Liver (tissue), 9 donors: ENCODE results near the gene JAKMIP1. TPM values are rescaled to one million over a fixed set of nuclear protein-coding genes. Genes with fewer than 3 reads are reported as not detected.

ENCODE experiments used
- DNase-seq: peaks from one replicate; pipeline ENCODE4 v3.0.0-alpha.2; 2017; ENCODE audit warnings: low spot score
- H3K27ac ChIP-seq, 2 donors: one replicate each; pipeline ENCODE4 v1.7.0; 2013; ENCODE audit warnings: inconsistent platforms in 2 of 2, low read length in 2 of 2, control low read depth in 1 of 2, low read depth in 1 of 2, mild to moderate bottlenecking in 1 of 2
- H3K27me3 ChIP-seq, 4 donors: one replicate each; pipeline versions ENCODE4 v1.6.1 to v1.7.0; 2013; ENCODE audit warnings: low read length in 3 of 4, inconsistent platforms in 1 of 4, mild to moderate bottlenecking in 1 of 4, moderate library complexity in 1 of 4; ENCODE audit not compliant: control insufficient read depth in 4 of 4, insufficient read depth in 4 of 4
- H3K36me3 ChIP-seq, 4 donors: one replicate each; pipeline versions ENCODE4 v1.6.1 to v1.7.0; 2013; ENCODE audit warnings: low read length in 3 of 4, mild to moderate bottlenecking in 3 of 4, low read depth in 1 of 4, moderate library complexity in 1 of 4; ENCODE audit not compliant: control insufficient read depth in 4 of 4, insufficient read depth in 3 of 4
- H3K4me1 ChIP-seq, 4 donors: one replicate each; pipeline versions ENCODE4 v1.6.1 to v1.7.0; 2013; ENCODE audit warnings: low read length in 3 of 4, mild to moderate bottlenecking in 3 of 4, moderate library complexity in 1 of 4; ENCODE audit not compliant: control insufficient read depth in 4 of 4, insufficient read depth in 4 of 4
- H3K4me3 ChIP-seq, 3 donors: one replicate each; pipeline versions ENCODE4 v1.6.1 to v1.7.0; 2013; ENCODE audit warnings: low read length in 3 of 3, control low read depth in 1 of 3, low read depth in 1 of 3, mild to moderate bottlenecking in 1 of 3
- H3K9ac ChIP-seq, 2 donors: one replicate each; pipeline ENCODE4 v1.7.0; 2013; ENCODE audit warnings: low read length in 2 of 2, mild to moderate bottlenecking in 2 of 2, moderate library complexity in 2 of 2, control low read depth in 1 of 2, low read depth in 1 of 2
- H3K9me3 ChIP-seq, 4 donors: one replicate each; pipeline versions ENCODE4 v1.6.1 to v1.7.0; 2013; ENCODE audit warnings: low read length in 3 of 4; ENCODE audit not compliant: control insufficient read depth in 4 of 4
- ATF3 ChIP-seq: IDR thresholded peaks from 2 replicates; pipeline ENCODE4 v1.6.1; 2016; ENCODE audit warnings: antibody characterized with exemption
- EGR1 ChIP-seq, 2 donors: IDR thresholded peaks; 2 replicates each; pipeline ENCODE4 v1.6.1; 2016 to 2018; ENCODE audit warnings: antibody characterized with exemption in 2 of 2, low read depth in 2 of 2
- FOXA2 ChIP-seq: IDR thresholded peaks from 2 replicates; pipeline ENCODE4 v1.6.1; 2016; ENCODE audit warnings: antibody characterized with exemption
- GABPA ChIP-seq, 2 donors: IDR thresholded peaks in 1 of 2; conservative IDR thresholded peaks in 1 of 2; 2 replicates each; pipeline ENCODE4 v1.6.1; 2016; ENCODE audit warnings: antibody characterized with exemption in 2 of 2, mild to moderate bottlenecking in 1 of 2, moderate library complexity in 1 of 2
- HNF4A ChIP-seq, 2 donors: conservative IDR thresholded peaks; 2 replicates each; pipeline ENCODE4 v1.6.1; 2016; ENCODE audit warnings: antibody characterized with exemption in 2 of 2, mild to moderate bottlenecking in 2 of 2
- HNF4G ChIP-seq: IDR thresholded peaks from 2 replicates; pipeline ENCODE4 v1.6.1; 2016; ENCODE audit warnings: antibody characterized with exemption
- JUND ChIP-seq, 2 donors: IDR thresholded peaks; 2 replicates each; pipeline ENCODE4 v1.6.1; 2016; ENCODE audit warnings: antibody characterized with exemption in 2 of 2
- MAX ChIP-seq: IDR thresholded peaks from 2 replicates; pipeline ENCODE4 v1.6.1; 2016; ENCODE audit warnings: antibody characterized with exemption
- NR2F2 ChIP-seq: IDR thresholded peaks from 2 replicates; pipeline ENCODE4 v1.6.1; 2016; ENCODE audit warnings: antibody characterized with exemption
- RAD21 ChIP-seq, 2 donors: IDR thresholded peaks; 2 replicates each; pipeline ENCODE4 v1.6.1; 2016; ENCODE audit warnings: antibody characterized with exemption in 2 of 2, mild to moderate bottlenecking in 2 of 2
- REST ChIP-seq: IDR thresholded peaks from 2 replicates; pipeline ENCODE4 v1.6.1; 2016; ENCODE audit warnings: antibody characterized with exemption, mild to moderate bottlenecking
- RXRA ChIP-seq, 2 donors: IDR thresholded peaks; 2 replicates each; pipeline ENCODE4 v1.6.1; 2017 to 2018; ENCODE audit warnings: antibody characterized with exemption in 2 of 2, mild to moderate bottlenecking in 1 of 2
- SP1 ChIP-seq: IDR thresholded peaks from 2 replicates; pipeline ENCODE4 v1.6.1; 2018; ENCODE audit warnings: antibody characterized with exemption, mild to moderate bottlenecking
- TAF1 ChIP-seq: conservative IDR thresholded peaks from 2 replicates; pipeline ENCODE4 v1.6.1; 2016; ENCODE audit warnings: antibody characterized with exemption, mild to moderate bottlenecking
- YY1 ChIP-seq: IDR thresholded peaks from 2 replicates; pipeline ENCODE4 v1.6.1; 2016; ENCODE audit warnings: antibody characterized with exemption, mild to moderate bottlenecking
- ZBTB33 ChIP-seq: IDR thresholded peaks from 2 replicates; pipeline ENCODE4 v1.6.1; 2016; ENCODE audit warnings: antibody characterized with exemption
- WGBS: extraction: QIAGEN DNeasy Blood & Tissue Kit; methylation state at CpG from one replicate; pipeline ENCODE4 v1.1.7; 2013; 5-methylcytosine and 5-hydroxymethylcytosine counted together
- polyA plus RNA-seq, 2 donors: library from polyadenylated mRNA; stranded (reverse) in 1 of 2; unstranded in 1 of 2; fragments of 200-250 nt in 1 of 2; fragments of >200 nt in 1 of 2; fragmentation: Nextera tagmentation in 1 of 2; extraction: Ambion mirVana in 1 of 2; gene quantifications; one replicate each; pipeline versions ENCODE4 v1.2.1 to v1.2.3, GENCODE V29; 2013 to 2015
- total RNA-seq, 2 donors: library from RNA; depleted of rRNA; stranded (reverse); fragments of >200 nt; gene quantifications; one replicate each; pipeline ENCODE4 v1.2.3, GENCODE V29; 2014
- donor health status: healthy.
- donor health status: healthy.
- donor health status: healthy.
- donor health status: healthy.
- donor health status: healthy.

The JAKMIP1 gene
- total and polyA plus RNA-seq, 4 donors, result 0.08 to 0.50 TPM; not detected in 2

GRCh38 chr4:6027392-6027791 is 173.0 kb downstream of the JAKMIP1 start:
- Histone ChIP-seq H3K36me3 (no peaks in the 10 kb centered on the region), H3K4me1 (no peaks in the 10 kb centered on the region), H3K9ac (no peak overlapping the region), H3K27ac (no peak overlapping the region), H3K9me3 (no peaks in the 10 kb centered on the region), H3K27me3 (no peaks in the 10 kb centered on the region), H3K4me3 (no peak overlapping the region)
- no peak for DNase-seq
- 76% methylated on average over 9 of the region's 9 CpGs for WGBS
- TF ChIP-seq YY1 (no peak), HNF4A (conservative IDR thresholded peaks at IDR 0.05) (no peak), FOXA2 (no peak), MAX (no peak), SP1 (no peak), EGR1 (IDR thresholded peaks at IDR 0.05; ENCODE audit: low read depth in 2 of 2) (no peak), ATF3 (no peak), RAD21 (IDR thresholded peaks at IDR 0.05) (no peak), TAF1 (no peak), HNF4G (no peak), GABPA (IDR thresholded peaks at IDR 0.05 in 1 of 2, conservative IDR thresholded peaks at IDR 0.05 in 1 of 2) (no peak), RXRA (IDR thresholded peaks at IDR 0.05) (no peak), REST (no peak), JUND (IDR thresholded peaks at IDR 0.05) (no peak), NR2F2 (no peak), ZBTB33 (no peak)

GRCh38 chr4:6024313-6024960 is 175.9 kb downstream of the JAKMIP1 start:
- H3K27me3 ChIP-seq, result no peaks in the 10 kb centered on the region
- H3K9me3 ChIP-seq, result no peaks in the 10 kb centered on the region
- no peak overlapping the region for H3K4me3 ChIP-seq
- TF ChIP-seq HNF4A (conservative IDR thresholded peaks at IDR 0.05), result no peak
- DNase-seq, result no peak
- H3K36me3 ChIP-seq, result no peaks in the 10 kb centered on the region
- no peaks in the 10 kb centered on the region for H3K4me1 ChIP-seq
- no peak overlapping the region for H3K27ac ChIP-seq
- WGBS, result 75% methylated on average over 20 of the region's 20 CpGs
- no peak overlapping the region for H3K9ac ChIP-seq
